Activated naive CD4-positive, alpha-beta T cell treated with anti-CD3 and anti-CD28 coated beads, Interleukin-2, amount 10 ng/mL, durations not matched to agents 7 days and 5 days (primary cell): ENCODE results near the gene TMEM222.
A peak's percentile ranks its signal among the peaks of the same experiment; 100 is the strongest.

Experiments
- CTCF ChIA-PET: fragments of 350-600 bp; sonication (Branson Sonifier 250); formaldehyde crosslinking; loops from one replicate; lab custom pipeline; 2021; ENCODE audit warnings: antibody characterized with exemption; lab: Charles Lee
- DNase-seq: peaks from one replicate; pipeline ENCODE4 v3.0.0-alpha.2; 2020
- H3K27ac Mint-ChIP-seq: one replicate; pipeline ENCODE4 v1.8.0; 2021; ENCODE audit warnings: mild to moderate bottlenecking, moderate library complexity, mixed read lengths
- H3K27me3 Mint-ChIP-seq: one replicate; pipeline ENCODE4 v1.8.0; 2021; ENCODE audit warnings: mild to moderate bottlenecking, mixed read lengths
- H3K36me3 Mint-ChIP-seq: one replicate; pipeline ENCODE4 v1.8.0; 2021; ENCODE audit warnings: mixed read lengths
- H3K4me1 Mint-ChIP-seq: one replicate; pipeline ENCODE4 v1.8.0; 2021; ENCODE audit warnings: mixed read lengths
- H3K4me3 Mint-ChIP-seq: one replicate; pipeline ENCODE4 v1.8.0; 2021; ENCODE audit warnings: mild to moderate bottlenecking, moderate library complexity, mixed read lengths
- H3K9me3 Mint-ChIP-seq: one replicate; pipeline ENCODE4 v1.8.0; 2021; ENCODE audit warnings: mixed read lengths

Gene TMEM222

GRCh38 chr1:27298632-27299384 is 23.2 kb upstream of the TMEM222 start:
- Mint-ChIP-seq H3K27me3 (no peaks in the 10 kb centered on the region), H3K4me1 (no peaks in the 10 kb centered on the region), H3K9me3 (no peaks in the 10 kb centered on the region), H3K27ac (no peak overlapping the region), H3K36me3 (peaks cover 21% of the 10 kb centered on the region), H3K4me3 (no peak overlapping the region)
- CTCF ChIA-PET: interaction anchor here (0.8 to 19.6 kb wide), 19 partner anchors 10 to 364 kb away, joined by 3 to 536 read pairs (median 4); partner anchors contain the start of genes CD164L2, GPR3 and SYTL1
- DNase-seq: no peak

- H3K27ac Mint-ChIP-seq: no peak overlapping the region
- H3K9me3 Mint-ChIP-seq: no peaks in the 10 kb centered on the region
- no peak for DNase-seq
- H3K4me1 Mint-ChIP-seq: no peaks in the 10 kb centered on the region
- no peak overlapping the region for H3K4me3 Mint-ChIP-seq
- peaks cover 14% of the 10 kb centered on the region for H3K36me3 Mint-ChIP-seq
- CTCF ChIA-PET: interaction anchor here (0.8 to 19.6 kb wide), 26 partner anchors 9 to 364 kb away, joined by 3 to 536 read pairs (median 5); partner anchors contain the start of genes AHDC1, CD164L2, GPR3 and MAP3K6
- no peaks in the 10 kb centered on the region for H3K27me3 Mint-ChIP-seq
Measured at GRCh38 chr1:27299385-27300271, 22.3 kb upstream of the TMEM222 start.

GRCh38 chr1:27300341-27301051 is 21.5 kb upstream of the TMEM222 start:
- DNase-seq: peak; percentile 80
- no peak overlapping the region for H3K27ac Mint-ChIP-seq
- peaks cover 13% of the 10 kb centered on the region for H3K36me3 Mint-ChIP-seq
- no peaks in the 10 kb centered on the region for H3K9me3 Mint-ChIP-seq
- H3K27me3 Mint-ChIP-seq: no peaks in the 10 kb centered on the region
- no peak overlapping the region for H3K4me3 Mint-ChIP-seq
- CTCF ChIA-PET: interaction anchor here (0.6 to 19.6 kb wide), 28 partner anchors 9 to 363 kb away, joined by 3 to 536 read pairs (median 4); partner anchors contain the start of genes AHDC1, CD164L2, GPR3 and MAP3K6
- H3K4me1 Mint-ChIP-seq: no peaks in the 10 kb centered on the region

GRCh38 chr1:27301052-27301422 is 20.9 kb upstream of the TMEM222 start:
- no peak for DNase-seq
- Mint-ChIP-seq H3K27me3 (no peaks in the 10 kb centered on the region), H3K27ac (no peak overlapping the region), H3K4me3 (no peak overlapping the region), H3K36me3 (peaks cover 13% of the 10 kb centered on the region), H3K4me1 (no peaks in the 10 kb centered on the region), H3K9me3 (no peaks in the 10 kb centered on the region)
- CTCF ChIA-PET: interaction anchor here (0.6 to 19.6 kb wide), 28 partner anchors 9 to 362 kb away, joined by 3 to 536 read pairs (median 5); partner anchors contain the start of genes AHDC1, CD164L2, GPR3 and MAP3K6

GRCh38 chr1:27301582-27302199 is 20.3 kb upstream of the TMEM222 start:
- no peaks in the 10 kb centered on the region for H3K9me3 Mint-ChIP-seq
- no peak for DNase-seq
- no peak overlapping the region for H3K4me3 Mint-ChIP-seq
- no peak overlapping the region for H3K27ac Mint-ChIP-seq
- H3K27me3 Mint-ChIP-seq: no peaks in the 10 kb centered on the region
- H3K36me3 Mint-ChIP-seq: peaks cover 8% of the 10 kb centered on the region
- H3K4me1 Mint-ChIP-seq: no peaks in the 10 kb centered on the region
- CTCF ChIA-PET: interaction anchor here (0.7 to 19.6 kb wide), 14 partner anchors 9 to 361 kb away, joined by 3 to 536 read pairs (median 10); partner anchors contain the start of genes AHDC1, CD164L2, GPR3 and MAP3K6

GRCh38 chr1:27302612-27303011 is 19.4 kb upstream of the TMEM222 start:
- H3K36me3 Mint-ChIP-seq: peaks cover 6% of the 10 kb centered on the region
- DNase-seq: no peak
- H3K9me3 Mint-ChIP-seq: no peaks in the 10 kb centered on the region
- H3K27me3 Mint-ChIP-seq: no peaks in the 10 kb centered on the region
- CTCF ChIA-PET: interaction anchor here (1.2 to 19.6 kb wide), 7 partner anchors 11 to 304 kb away, joined by 3 to 536 read pairs (median 25); partner anchors contain the start of genes AHDC1, CD164L2, GPR3 and MAP3K6
- no peak overlapping the region for H3K4me3 Mint-ChIP-seq
- no peaks in the 10 kb centered on the region for H3K4me1 Mint-ChIP-seq
- H3K27ac Mint-ChIP-seq: no peak overlapping the region

- no peaks in the 10 kb centered on the region for H3K9me3 Mint-ChIP-seq
- peaks cover 6% of the 10 kb centered on the region for H3K36me3 Mint-ChIP-seq
- no peak for DNase-seq
- no peaks in the 10 kb centered on the region for H3K27me3 Mint-ChIP-seq
- H3K4me1 Mint-ChIP-seq: no peaks in the 10 kb centered on the region
- no peak overlapping the region for H3K27ac Mint-ChIP-seq
- CTCF ChIA-PET: interaction anchor here (19.6 kb wide), 1 partner anchor 87 kb away, joined by 536 read pairs; the partner anchor contains the start of genes CD164L2 and GPR3
- H3K4me3 Mint-ChIP-seq: no peak overlapping the region
Measured at GRCh38 chr1:27303509-27303908, 18.5 kb upstream of the TMEM222 start.

- H3K27ac Mint-ChIP-seq: no peak overlapping the region
- H3K4me3 Mint-ChIP-seq: no peak overlapping the region
- H3K4me1 Mint-ChIP-seq: no peaks in the 10 kb centered on the region
- no peaks in the 10 kb centered on the region for H3K9me3 Mint-ChIP-seq
- peaks cover 1% of the 10 kb centered on the region for H3K36me3 Mint-ChIP-seq
- CTCF ChIA-PET: interaction anchor here (0.9 to 19.6 kb wide), 4 partner anchors 10 to 260 kb away, joined by 3 to 536 read pairs (median 4); partner anchors contain the start of genes CD164L2 and GPR3
- DNase-seq: no peak
- no peaks in the 10 kb centered on the region for H3K27me3 Mint-ChIP-seq
Measured at GRCh38 chr1:27306071-27306470, 15.9 kb upstream of the TMEM222 start.

GRCh38 chr1:27306892-27307761 is 14.8 kb upstream of the TMEM222 start:
- Mint-ChIP-seq H3K36me3 (peaks cover 1% of the 10 kb centered on the region), H3K27me3 (no peaks in the 10 kb centered on the region), H3K27ac (no peak overlapping the region), H3K9me3 (no peaks in the 10 kb centered on the region), H3K4me1 (no peaks in the 10 kb centered on the region), H3K4me3 (no peak overlapping the region)
- no peak for DNase-seq
- CTCF ChIA-PET: interaction anchor here (1.8 to 19.6 kb wide), 3 partner anchors 10 to 261 kb away, joined by 5 to 536 read pairs (median 31); partner anchors contain the start of genes CD164L2 and GPR3

- Mint-ChIP-seq H3K36me3 (peaks cover 1% of the 10 kb centered on the region), H3K27ac (no peak overlapping the region), H3K9me3 (no peaks in the 10 kb centered on the region), H3K4me1 (no peaks in the 10 kb centered on the region), H3K27me3 (no peaks in the 10 kb centered on the region), H3K4me3 (no peak overlapping the region)
- CTCF ChIA-PET: interaction anchor here (0.6 to 19.6 kb wide), 5 partner anchors 10 to 262 kb away, joined by 3 to 536 read pairs (median 10); partner anchors contain the start of genes CD164L2 and GPR3
- DNase-seq: no peak
Measured at GRCh38 chr1:27307874-27308598, 13.9 kb upstream of the TMEM222 start.

- Mint-ChIP-seq H3K36me3 (no peaks in the 10 kb centered on the region), H3K27me3 (peaks cover 24% of the 10 kb centered on the region), H3K27ac (no peak overlapping the region), H3K4me3 (no peak overlapping the region), H3K9me3 (no peaks in the 10 kb centered on the region), H3K4me1 (no peaks in the 10 kb centered on the region)
- CTCF ChIA-PET: interaction anchor here (0.6 to 2.3 kb wide), 7 partner anchors 12 to 74 kb away, joined by 3 to 12 read pairs (median 7); no protein-coding TSS in a partner anchor
- no peak for DNase-seq
Measured at GRCh38 chr1:27314169-27314568, 7.8 kb upstream of the TMEM222 start.
